Left ventricle myocardium inferior (tissue), 1 donor: Measurements from ENCODE around the gene RBMS2. TPM values are rescaled to one million over a fixed set of nuclear protein-coding genes. Genes with fewer than 3 reads are reported as not detected.

Experiments
- DNase-seq: peaks from one replicate; pipeline ENCODE4 v3.0.0-alpha.2; 2020
- H3K27ac ChIP-seq: fragments of 200-600 bp; replicated peaks from 2 replicates; pipeline ENCODE4 v1.8.0; 2021
- H3K27me3 ChIP-seq: fragments of 200-600 bp; 2 replicates; pipeline ENCODE4 v1.8.0; 2021; ENCODE audit warnings: low read depth
- H3K36me3 ChIP-seq: fragments of 200-600 bp; 2 replicates; pipeline ENCODE4 v1.8.0; 2021
- H3K4me1 ChIP-seq: fragments of 200-600 bp; 2 replicates; pipeline ENCODE4 v1.8.0; 2021
- H3K4me3 ChIP-seq: fragments of 200-600 bp; 2 replicates; pipeline ENCODE4 v1.8.0; 2021; ENCODE audit warnings: mild to moderate bottlenecking, moderate library complexity
- H3K9me3 ChIP-seq: fragments of 200-600 bp; replicated peaks from 2 replicates; pipeline ENCODE4 v1.8.0; 2021
- CTCF ChIP-seq: fragments of 200-600 bp; IDR thresholded peaks from 2 replicates; pipeline ENCODE4 v1.8.0; 2021; ENCODE audit warnings: antibody characterized with exemption, mild to moderate bottlenecking, borderline replicate concordance
- intact Hi-C: fragments of 100-400 bp; cut with micrococcal nuclease; formaldehyde crosslinking; loops from one replicate; pipeline ENCODE4 v1.11.0; 2022
- total RNA-seq: library from RNA; stranded (reverse); fragmentation: NEBNext Ultra II Directional; extraction: Animal tissue kit (Norgen Biotek cat#: 25700); gene quantifications from one replicate; pipeline ENCODE4 v1.2.1, GENCODE V29; 2021
- donor health status: DM: no; HTN: yes; CAD: no; lungs with severe emphysema.

RBMS2 gene
- total RNA-seq, 1 donor from 2014 or later: 33.2 TPM

GRCh38 chr12:56479625-56480024 lies 42.0 kb upstream of the RBMS2 start:
- no peaks in the 10 kb centered on the region for H3K36me3 ChIP-seq
- no peak for TF ChIP-seq CTCF
- intact Hi-C loops: no loop called here
- H3K27me3 ChIP-seq: no peaks in the 10 kb centered on the region
- H3K9me3 ChIP-seq: no peaks in the 10 kb centered on the region
- H3K4me1 ChIP-seq: peaks cover 5% of the 10 kb centered on the region
- no peak overlapping the region for H3K4me3 ChIP-seq
- DNase-seq: no peak
- no peak overlapping the region for H3K27ac ChIP-seq

DNA sequence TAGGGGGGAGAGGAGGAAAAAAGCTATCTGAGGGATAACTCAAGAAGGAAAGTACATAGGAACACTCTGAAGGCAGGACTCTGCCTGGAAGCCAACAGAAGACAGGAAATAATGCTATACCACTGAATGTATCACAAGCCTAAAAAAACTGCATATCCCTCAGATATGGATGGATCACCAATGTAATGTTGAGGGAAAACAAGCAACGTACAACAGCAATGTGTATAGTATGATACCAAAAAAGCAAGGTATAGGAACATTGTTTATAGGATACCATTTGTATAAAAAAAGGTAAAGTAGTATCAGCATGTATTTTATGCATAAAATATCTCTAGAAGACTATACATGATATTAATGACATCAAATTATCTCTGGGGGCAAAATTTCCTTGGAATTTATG lies 37.1 kb upstream of the RBMS2 start:
- intact Hi-C loops: no loop called here
- Histone ChIP-seq H3K4me3 (no peak overlapping the region), H3K36me3 (no peaks in the 10 kb centered on the region), H3K4me1 (peaks cover 20% of the 10 kb centered on the region), H3K9me3 (peaks cover 3% of the 10 kb centered on the region), H3K27me3 (no peaks in the 10 kb centered on the region), H3K27ac (no peak overlapping the region)
- TF ChIP-seq CTCF: no peak
- DNase-seq: no peak

DNA sequence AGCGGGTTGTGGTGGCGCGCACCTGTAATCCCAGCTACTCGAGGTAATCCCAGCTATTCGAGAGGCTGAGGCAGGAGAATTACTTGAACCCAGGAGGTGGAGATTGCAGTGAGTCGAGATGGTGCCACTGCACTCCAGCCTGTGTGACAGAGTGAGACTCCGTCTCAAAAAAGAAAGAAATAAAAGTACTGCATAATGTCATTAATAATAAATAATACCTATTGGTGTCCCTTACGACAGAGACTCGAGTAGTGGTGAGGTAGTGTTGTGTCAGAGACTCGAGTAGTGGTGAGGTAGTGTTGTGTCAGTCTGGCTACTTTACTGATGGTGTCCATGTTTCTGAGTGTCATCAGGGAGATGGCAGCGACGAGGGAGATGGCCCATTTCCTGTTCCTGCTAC lies 34.9 kb upstream of the RBMS2 start:
- H3K36me3 ChIP-seq: no peaks in the 10 kb centered on the region
- H3K27me3 ChIP-seq: no peaks in the 10 kb centered on the region
- no peak for DNase-seq
- intact Hi-C loops: no loop called here
- no peak overlapping the region for H3K27ac ChIP-seq
- peak overlapping the region; percentile 77 for H3K4me3 ChIP-seq
- no peak for TF ChIP-seq CTCF
- H3K9me3 ChIP-seq: peaks cover 3% of the 10 kb centered on the region
- H3K4me1 ChIP-seq: peaks cover 20% of the 10 kb centered on the region

DNA sequence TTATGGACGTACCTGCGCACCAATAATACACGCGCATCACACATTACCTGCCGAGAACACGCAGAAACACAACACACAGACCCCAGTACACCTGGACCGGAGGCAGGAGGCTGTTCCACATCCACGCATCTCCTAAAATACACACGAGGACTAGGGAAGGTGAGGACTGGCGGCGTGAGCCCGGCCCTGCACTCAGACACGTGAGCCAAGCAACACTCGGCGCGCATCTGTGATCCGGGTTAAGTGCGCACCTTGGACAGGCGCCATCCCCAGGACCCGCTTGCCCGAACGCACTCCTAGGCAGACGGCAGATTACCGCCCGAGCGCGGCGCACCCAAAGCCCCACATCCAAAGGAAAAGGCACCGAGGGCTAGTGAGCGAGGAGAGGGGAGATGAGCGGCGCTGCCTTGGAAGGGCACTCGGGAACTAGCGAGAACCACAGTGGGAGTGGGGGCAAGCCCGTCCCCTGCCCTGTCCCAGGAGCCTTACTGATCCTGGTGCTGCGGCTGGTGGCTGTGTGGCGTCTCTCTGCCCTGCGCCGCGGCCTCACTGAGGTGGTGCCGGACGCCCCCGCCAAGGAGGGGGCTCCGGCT lies 34.1 kb upstream of the RBMS2 start:
- intact Hi-C loops: no loop called here
- Histone ChIP-seq H3K4me1 (peaks cover 20% of the 10 kb centered on the region), H3K9me3 (peaks cover 3% of the 10 kb centered on the region), H3K36me3 (no peaks in the 10 kb centered on the region), H3K4me3 (peak overlapping the region; percentile 77), H3K27me3 (no peaks in the 10 kb centered on the region), H3K27ac (no peak overlapping the region)
- TF ChIP-seq CTCF: no peak
- DNase-seq: no peak

- Histone ChIP-seq H3K36me3 (no peaks in the 10 kb centered on the region), H3K4me1 (peaks cover 20% of the 10 kb centered on the region), H3K9me3 (peaks cover 3% of the 10 kb centered on the region), H3K27me3 (no peaks in the 10 kb centered on the region), H3K4me3 (peak within 1 kb of the TSS; percentile 77), H3K27ac (no peak within 1 kb of the TSS)
- TF ChIP-seq CTCF: no peak
- peak; percentile 67 for DNase-seq
- intact Hi-C loops: no loop called here
Observed at GRCh38 chr12:56488041-56488955, 33.3 kb upstream of the RBMS2 start, which contains the start of gene GLS2. Gene GLS2 (minus strand): TSS chr12:56488161. CDS start chr12:56488118, 43 bp downstream.
